H9 (cell line): ENCODE data around the gene TGFBI. TPM values are rescaled to one million over a fixed set of nuclear protein-coding genes. Genes with fewer than 3 reads are reported as not detected.

ENCODE experiments used
- DNase-seq: peaks from one replicate; pipeline ENCODE4 v3.0.0-alpha.2; 2017
- H2AFZ ChIP-seq: one replicate; pipeline ENCODE4 v1.6.1; 2013; ENCODE audit warnings: mild to moderate bottlenecking, low read length, control low read depth, moderate library complexity
- H2AK5ac ChIP-seq: 2 replicates; pipeline ENCODE4 v1.6.1; 2013; ENCODE audit warnings: low read length, control low read depth, mixed read lengths; ENCODE audit not compliant: insufficient read length
- H2BK120ac ChIP-seq: one replicate; pipeline ENCODE4 v1.6.1; 2013; ENCODE audit warnings: low read depth, mild to moderate bottlenecking, low read length, control low read depth, inconsistent platforms; ENCODE audit not compliant: poor library complexity, severe bottlenecking
- H2BK12ac ChIP-seq: 2 replicates; pipeline ENCODE4 v1.6.1; 2013; ENCODE audit warnings: low read length, control low read depth, mixed read lengths, low read depth; ENCODE audit not compliant: insufficient read length
- H2BK15ac ChIP-seq: 2 replicates; pipeline ENCODE4 v1.6.1; 2013; ENCODE audit warnings: low read depth, low read length, control low read depth
- H2BK20ac ChIP-seq: one replicate; pipeline ENCODE4 v1.6.1; 2013; ENCODE audit warnings: low read depth, mild to moderate bottlenecking, low read length, control low read depth, inconsistent platforms; ENCODE audit not compliant: poor library complexity, severe bottlenecking
- H2BK5ac ChIP-seq: 2 replicates; pipeline ENCODE4 v1.6.1; 2013; ENCODE audit warnings: low read length, control low read depth, mixed read lengths; ENCODE audit not compliant: insufficient read length
- H3K14ac ChIP-seq: 2 replicates; pipeline ENCODE4 v1.6.1; 2013; ENCODE audit warnings: low read length, control low read depth; ENCODE audit not compliant: insufficient read depth
- H3K18ac ChIP-seq: 2 replicates; pipeline ENCODE4 v1.6.1; 2013; ENCODE audit warnings: low read depth, mild to moderate bottlenecking, mixed read lengths, low read length, control low read depth; ENCODE audit not compliant: insufficient read length
- H3K23ac ChIP-seq: 2 replicates; pipeline ENCODE4 v1.6.1; 2013; ENCODE audit warnings: low read length, control low read depth, mixed read lengths, low read depth; ENCODE audit not compliant: insufficient read length
- H3K23me2 ChIP-seq: 2 replicates; pipeline ENCODE4 v1.6.1; 2013; ENCODE audit warnings: low read depth, mild to moderate bottlenecking, mixed read lengths, low read length, control low read depth; ENCODE audit not compliant: insufficient read length, poor library complexity, severe bottlenecking
- H3K27ac ChIP-seq: 2 replicates; pipeline ENCODE4 v1.5.1; 2013; ENCODE audit warnings: low read length, control low read depth, mixed read lengths, low read depth; ENCODE audit not compliant: insufficient read length
- H3K27me3 ChIP-seq: 2 replicates; pipeline ENCODE4 v1.6.1; 2013; ENCODE audit warnings: low read length, control low read depth, inconsistent platforms; ENCODE audit not compliant: insufficient read depth
- H3K4ac ChIP-seq: 2 replicates; pipeline ENCODE4 v1.6.1; 2013; ENCODE audit warnings: low read depth, mild to moderate bottlenecking, control low read depth, inconsistent platforms, low read length, moderate library complexity
- H3K4me1 ChIP-seq: 2 replicates; pipeline ENCODE4 v1.6.1; 2013; ENCODE audit warnings: low read length, control low read depth, inconsistent platforms; ENCODE audit not compliant: insufficient read depth
- H3K4me2 ChIP-seq: 2 replicates; pipeline ENCODE4 v1.6.1; 2013; ENCODE audit warnings: low read length, control low read depth, mixed read lengths; ENCODE audit not compliant: insufficient read length, insufficient read depth
- H3K56ac ChIP-seq: 2 replicates; pipeline ENCODE4 v1.6.1; 2013; ENCODE audit warnings: low read depth, mild to moderate bottlenecking, mixed read lengths, low read length, control low read depth; ENCODE audit not compliant: insufficient read length
- H3K79me1 ChIP-seq: 2 replicates; pipeline ENCODE4 v1.6.1; 2013; ENCODE audit warnings: low read depth, mild to moderate bottlenecking, moderate library complexity, low read length, control low read depth, inconsistent platforms; ENCODE audit not compliant: insufficient read depth, poor library complexity, severe bottlenecking
- H3K79me2 ChIP-seq: 2 replicates; pipeline ENCODE4 v1.6.1; 2013; ENCODE audit warnings: low read length, control low read depth, inconsistent platforms; ENCODE audit not compliant: insufficient read depth
- H3K9ac ChIP-seq: 2 replicates; pipeline ENCODE4 v1.6.1; 2013; ENCODE audit warnings: low read length, control low read depth, mixed read lengths; ENCODE audit not compliant: insufficient read length; ENCODE audit errors: extremely low read depth
- H3K9me3 ChIP-seq: one replicate; pipeline ENCODE4 v1.6.1; 2013; ENCODE audit warnings: low read depth, low read length, inconsistent platforms; ENCODE audit not compliant: control insufficient read depth
- H3T11ph ChIP-seq: one replicate; pipeline ENCODE4 v1.6.1; 2013; ENCODE audit warnings: mild to moderate bottlenecking, low read length, control low read depth, inconsistent platforms
- H4K20me1 ChIP-seq: one replicate; pipeline ENCODE4 v1.6.1; 2013; ENCODE audit not compliant: control insufficient read depth, insufficient read length, insufficient read depth
- H4K5ac ChIP-seq: 2 replicates; pipeline ENCODE4 v1.6.1; 2013; ENCODE audit warnings: low read depth, mild to moderate bottlenecking, mixed read lengths, low read length, control low read depth; ENCODE audit not compliant: insufficient read length
- H4K8ac ChIP-seq: replicated peaks from 2 replicates; pipeline ENCODE4 v1.6.1; 2013; ENCODE audit warnings: low read length, control low read depth, mixed read lengths, low read depth; ENCODE audit not compliant: insufficient read length
- H4K91ac ChIP-seq: 2 replicates; pipeline ENCODE4 v1.6.1; 2013; ENCODE audit warnings: low read depth, mild to moderate bottlenecking, moderate library complexity, mixed read lengths, low read length, control low read depth; ENCODE audit not compliant: insufficient read length
- H3K27ac Mint-ChIP-seq, 3 experiments: 2 replicates in 2 of 3; 3 replicates in 1 of 3; pipeline ENCODE4 v1.8.0; 2020 to 2021; ENCODE audit warnings: mixed read lengths in 3 of 3, mild to moderate bottlenecking in 1 of 3, moderate library complexity in 1 of 3
- H3K27me3 Mint-ChIP-seq: 2 replicates; pipeline ENCODE4 v1.8.0; 2021; ENCODE audit warnings: low read depth, mild to moderate bottlenecking, moderate library complexity, mixed read lengths
- H3K36me3 Mint-ChIP-seq, 3 experiments: 2 replicates in 2 of 3; 3 replicates in 1 of 3; pipeline ENCODE4 v1.8.0; 2020 to 2021; ENCODE audit warnings: low read depth in 3 of 3, mixed read lengths in 3 of 3; ENCODE audit not compliant: insufficient read depth in 1 of 3
- H3K4me1 Mint-ChIP-seq, 2 experiments: 2 replicates each; pipeline ENCODE4 v1.8.0; 2020; ENCODE audit warnings: mixed read lengths in 2 of 2
- H3K4me3 Mint-ChIP-seq, 2 experiments: 2 replicates in 1 of 2; 3 replicates in 1 of 2; pipeline ENCODE4 v1.8.0; 2020 to 2021; ENCODE audit warnings: mild to moderate bottlenecking in 2 of 2, mixed read lengths in 2 of 2, moderate library complexity in 1 of 2
- H3K9me3 Mint-ChIP-seq, 2 experiments: 2 replicates in 1 of 2; 3 replicates in 1 of 2; pipeline ENCODE4 v1.8.0; 2020; ENCODE audit warnings: mild to moderate bottlenecking in 2 of 2, mixed read lengths in 2 of 2, moderate library complexity in 1 of 2
- WGBS: extraction: QIAGEN DNeasy Blood & Tissue Kit; methylation state at CpG from one replicate; pipeline ENCODE4 v1.1.7; 2013; ENCODE audit warnings: missing lambda C conversion rate, low lambda C conversion rate, mixed read lengths; ENCODE audit not compliant: insufficient read length; ENCODE audit errors: extremely low coverage; 5-methylcytosine and 5-hydroxymethylcytosine counted together
- total RNA-seq: library from RNA; stranded (reverse); gene quantifications from 2 replicates; pipeline ENCODE4 v1.2.1, GENCODE V29; 2021
- TF ChIP-seq, protein P1 (sequence below): fragments of 200-600 bp; sonication (generic); conservative IDR thresholded peaks from 3 replicates; pipeline ENCODE4 v1.8.0; 2021; ENCODE audit warnings: antibody characterized with exemption, mild to moderate bottlenecking

The TGFBI gene
- total RNA-seq, 1 experiment from 2014 or later: 4.7 TPM

DNA sequence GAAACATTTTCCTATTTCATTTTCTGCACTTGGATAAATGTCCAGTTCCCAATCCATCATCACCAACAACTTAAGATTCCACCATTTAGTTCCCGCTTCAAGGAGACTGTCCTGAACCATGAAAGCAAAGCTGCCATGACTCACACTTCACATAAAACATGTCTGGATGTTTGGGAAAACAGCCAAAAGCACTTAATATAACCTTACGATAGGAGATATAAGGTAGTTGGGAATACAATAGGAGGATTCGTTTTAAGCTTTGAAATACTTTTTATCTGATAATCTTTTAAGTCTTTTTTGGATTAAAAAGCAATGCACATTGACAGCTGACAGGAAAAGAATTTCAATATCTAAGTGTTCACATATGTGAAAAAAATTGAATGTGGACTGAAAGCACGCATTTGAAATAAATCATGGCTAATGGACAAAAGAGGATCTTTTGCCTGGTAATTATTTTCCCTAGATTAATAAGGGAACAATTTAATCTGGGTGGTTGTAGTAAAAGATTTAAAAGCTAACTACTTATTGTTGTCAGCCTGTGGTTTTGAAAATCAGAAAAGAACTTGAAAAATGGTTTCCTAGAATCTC lies 17.3 kb upstream of the TGFBI start:
- Histone ChIP-seq H3K79me1 (no peaks in the 10 kb centered on the region), H2AFZ (no peak overlapping the region), H4K8ac (no peak overlapping the region), H2BK20ac (no peak overlapping the region), H3K56ac (no peak overlapping the region), H2BK12ac (no peak overlapping the region), H3K14ac (no peak overlapping the region), H2BK5ac (no peak overlapping the region), H3K4me1 (no peaks in the 10 kb centered on the region), H4K20me1 (no peaks in the 10 kb centered on the region), H3K23me2 (no peaks in the 10 kb centered on the region), H3K18ac (no peak overlapping the region), H3K9ac (no peak overlapping the region), H3K27ac (no peak overlapping the region), H2BK15ac (no peak overlapping the region), H3K23ac (no peak overlapping the region), H3K9me3 (no peaks in the 10 kb centered on the region), H3K4me2 (no peak overlapping the region), H3T11ph (no peak overlapping the region), H3K79me2 (no peaks in the 10 kb centered on the region), H3K4ac (no peak overlapping the region), H3K27me3 (no peaks in the 10 kb centered on the region; the same call in 1 of the 2 replicates), H4K91ac (no peak overlapping the region), H4K5ac (no peak overlapping the region), H2AK5ac (no peak overlapping the region), H2BK120ac (no peak overlapping the region)
- no peaks in the 10 kb centered on the region for H3K4me1 Mint-ChIP-seq
- H3K4me3 Mint-ChIP-seq: no peak overlapping the region
- no peak overlapping the region for H3K27ac Mint-ChIP-seq
- TF ChIP-seq, protein P1, sequence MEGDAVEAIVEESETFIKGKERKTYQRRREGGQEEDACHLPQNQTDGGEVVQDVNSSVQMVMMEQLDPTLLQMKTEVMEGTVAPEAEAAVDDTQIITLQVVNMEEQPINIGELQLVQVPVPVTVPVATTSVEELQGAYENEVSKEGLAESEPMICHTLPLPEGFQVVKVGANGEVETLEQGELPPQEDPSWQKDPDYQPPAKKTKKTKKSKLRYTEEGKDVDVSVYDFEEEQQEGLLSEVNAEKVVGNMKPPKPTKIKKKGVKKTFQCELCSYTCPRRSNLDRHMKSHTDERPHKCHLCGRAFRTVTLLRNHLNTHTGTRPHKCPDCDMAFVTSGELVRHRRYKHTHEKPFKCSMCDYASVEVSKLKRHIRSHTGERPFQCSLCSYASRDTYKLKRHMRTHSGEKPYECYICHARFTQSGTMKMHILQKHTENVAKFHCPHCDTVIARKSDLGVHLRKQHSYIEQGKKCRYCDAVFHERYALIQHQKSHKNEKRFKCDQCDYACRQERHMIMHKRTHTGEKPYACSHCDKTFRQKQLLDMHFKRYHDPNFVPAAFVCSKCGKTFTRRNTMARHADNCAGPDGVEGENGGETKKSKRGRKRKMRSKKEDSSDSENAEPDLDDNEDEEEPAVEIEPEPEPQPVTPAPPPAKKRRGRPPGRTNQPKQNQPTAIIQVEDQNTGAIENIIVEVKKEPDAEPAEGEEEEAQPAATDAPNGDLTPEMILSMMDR: no peak
- DNase-seq: no peak
- WGBS: no CpG with 5 or more reads among the region's 4 CpGs
- H3K9me3 Mint-ChIP-seq: no peaks in the 10 kb centered on the region
- H3K27me3 Mint-ChIP-seq: peaks cover 23% of the 10 kb centered on the region
- H3K36me3 Mint-ChIP-seq: no peaks in the 10 kb centered on the region
